H1 (cell line): Measurements from ENCODE around the gene DYTN. TPM values are rescaled to one million over a fixed set of nuclear protein-coding genes. Genes with fewer than 3 reads are reported as not detected.

Experiments used
- CTCF ChIA-PET: fragments of 300-600 bp; sonication (Branson Sonifier 250); formaldehyde crosslinking; loops from one replicate; lab custom pipeline; 2021; ENCODE audit not compliant: partially characterized antibody; lab: Charles Lee
- POLR2A ChIA-PET: fragments of 300-600 bp; sonication (Branson Sonifier 250); formaldehyde crosslinking; loops from one replicate; lab custom pipeline; 2021; ENCODE audit warnings: inconsistent platforms; ENCODE audit not compliant: partially characterized antibody; lab: Charles Lee
- DNase-seq, 2 experiments: peaks; one replicate each; pipeline versions ENCODE4 v3.0.0 to v3.0.0-alpha.2; 2010 to 2022; ENCODE audit warnings: low spot score in 2 of 2, low read depth in 1 of 2, mixed read lengths in 1 of 2
- FAIRE-seq: peaks from 2 replicates; lab custom pipeline; 2011; peaks lifted over from hg19 to GRCh38; lab: Jason Lieb, UNC
- H2AFZ ChIP-seq: 2 replicates; pipeline ENCODE4 v1.8.1; 2012; ENCODE audit warnings: low read length, inconsistent platforms
- H2AK5ac ChIP-seq: 2 replicates; pipeline ENCODE4 v1.6.1; 2013; ENCODE audit warnings: low read depth, low read length
- H2BK120ac ChIP-seq: replicated peaks from 2 replicates; pipeline ENCODE3; 2013; ENCODE audit warnings: low read depth, low read length, inconsistent platforms
- H2BK12ac ChIP-seq: 2 replicates; pipeline ENCODE4 v1.6.1; 2013; ENCODE audit warnings: low read depth, low read length
- H2BK15ac ChIP-seq: 2 replicates; pipeline ENCODE4 v1.6.1; 2013; ENCODE audit warnings: low read length
- H2BK20ac ChIP-seq: 2 replicates; pipeline ENCODE4 v1.6.1; 2013; ENCODE audit warnings: low read length
- H2BK5ac ChIP-seq: 2 replicates; pipeline ENCODE4 v1.6.1; 2013; ENCODE audit warnings: low read depth, low read length
- H3K14ac ChIP-seq: 2 replicates; pipeline ENCODE4 v1.6.1; 2013; ENCODE audit warnings: inconsistent platforms; ENCODE audit not compliant: insufficient read length
- H3K18ac ChIP-seq: 2 replicates; pipeline ENCODE4 v1.6.1; 2013; ENCODE audit warnings: low read length; ENCODE audit errors: extremely low read depth
- H3K23ac ChIP-seq: 2 replicates; pipeline ENCODE4 v1.6.1; 2013; ENCODE audit warnings: inconsistent platforms; ENCODE audit not compliant: insufficient read length
- H3K23me2 ChIP-seq: 2 replicates; pipeline ENCODE4 v1.6.1; 2013; ENCODE audit warnings: low read depth, low read length
- H3K27ac ChIP-seq: 2 replicates; pipeline ENCODE4 v1.6.1; 2011; ENCODE audit warnings: low read depth, low read length, inconsistent platforms
- H3K27me3 ChIP-seq, 4 experiments: replicated peaks in 1 of 4; 1 replicate in 1 of 4; 2 replicates in 3 of 4; pipeline versions ENCODE4 v1.6.1 to v1.8.1; 2011 to 2013; ENCODE audit warnings: low read length in 3 of 4, mild to moderate bottlenecking in 3 of 4, inconsistent platforms in 2 of 4, mixed read lengths in 2 of 4, moderate library complexity in 1 of 4; ENCODE audit not compliant: control insufficient read depth in 3 of 4, insufficient read depth in 3 of 4; ENCODE audit errors: extremely low read depth in 1 of 4
- H3K36me3 ChIP-seq, 4 experiments: 2 replicates each; pipeline versions ENCODE4 v1.6.1 to v1.8.1; 2011 to 2013; ENCODE audit warnings: mild to moderate bottlenecking in 4 of 4, low read length in 3 of 4, moderate library complexity in 2 of 4, control low read depth in 1 of 4, inconsistent platforms in 1 of 4; ENCODE audit not compliant: insufficient read depth in 4 of 4, control insufficient read depth in 2 of 4
- H3K4ac ChIP-seq: replicated peaks from 2 replicates; pipeline ENCODE3; 2013; ENCODE audit warnings: low read length, low read depth, mixed read lengths, inconsistent platforms; ENCODE audit not compliant: insufficient read length
- H3K4me1 ChIP-seq, 4 experiments: replicated peaks in 1 of 4; 1 replicate in 1 of 4; 2 replicates in 3 of 4; pipeline versions ENCODE4 v1.6.1 to v1.8.1; 2011 to 2013; ENCODE audit warnings: low read length in 3 of 4, inconsistent platforms in 2 of 4, mixed read lengths in 1 of 4; ENCODE audit not compliant: insufficient read depth in 4 of 4, control insufficient read depth in 3 of 4
- H3K4me2 ChIP-seq, 2 experiments: 2 replicates each; pipeline versions ENCODE4 v1.6.1 to v1.8.1; 2011 to 2013; ENCODE audit warnings: low read depth in 2 of 2, low read length in 2 of 2, control low read depth in 1 of 2, inconsistent platforms in 1 of 2, mild to moderate bottlenecking in 1 of 2; ENCODE audit not compliant: insufficient read depth in 1 of 2
- H3K4me3 ChIP-seq, 4 experiments: fragments of 200-600, 300-600 bp in 1 of 4; sonication (generic), shearing (Covaris generic), sonication (Bioruptor Twin) in 1 of 4; 2 replicates each; pipeline versions ENCODE4 v1.5.1 to v1.8.1; 2011 to 2016; ENCODE audit warnings: low read length in 4 of 4, low read depth in 3 of 4, control low read depth in 2 of 4, inconsistent platforms in 2 of 4, mild to moderate bottlenecking in 2 of 4, mixed read lengths in 1 of 4, moderate library complexity in 1 of 4; ENCODE audit not compliant: insufficient read depth in 2 of 4; ENCODE audit errors: extremely low read depth in 1 of 4
- H3K56ac ChIP-seq: replicated peaks from 2 replicates; pipeline ENCODE3; 2013; ENCODE audit warnings: low read depth, mild to moderate bottlenecking, mixed read lengths, low read length, inconsistent platforms; ENCODE audit not compliant: insufficient read length
- H3K79me1 ChIP-seq: 2 replicates; pipeline ENCODE4 v1.6.1; 2013; ENCODE audit warnings: low read depth, low read length, control low read depth
- H3K79me2 ChIP-seq, 2 experiments: 2 replicates each; pipeline versions ENCODE4 v1.6.1 to v1.8.1; 2012 to 2013; ENCODE audit warnings: low read length in 2 of 2, mild to moderate bottlenecking in 2 of 2, inconsistent platforms in 1 of 2; ENCODE audit not compliant: insufficient read depth in 2 of 2, control insufficient read depth in 1 of 2
- H3K9ac ChIP-seq, 4 experiments: replicated peaks in 1 of 4; 1 replicate in 1 of 4; 2 replicates in 3 of 4; pipeline versions ENCODE4 v1.6.1 to v1.8.1; 2011 to 2013; ENCODE audit warnings: low read depth in 3 of 4, low read length in 3 of 4, control low read depth in 2 of 4, mild to moderate bottlenecking in 2 of 4, moderate library complexity in 2 of 4, inconsistent platforms in 1 of 4; ENCODE audit errors: extremely low read depth in 1 of 4
- H3K9me3 ChIP-seq, 2 experiments: 2 replicates each; pipeline versions ENCODE4 v1.6.1 to v1.8.1; 2012 to 2013; ENCODE audit warnings: mild to moderate bottlenecking in 2 of 2, moderate library complexity in 2 of 2, control low read depth in 1 of 2, inconsistent platforms in 1 of 2, low read depth in 1 of 2, low read length in 1 of 2, mixed read lengths in 1 of 2; ENCODE audit not compliant: insufficient read depth in 2 of 2
- H4K20me1 ChIP-seq, 2 experiments: replicated peaks in 1 of 2; 2 replicates each; pipeline versions ENCODE3 to v1.8.1; 2011 to 2013; ENCODE audit warnings: inconsistent platforms in 2 of 2, low read length in 2 of 2, mild to moderate bottlenecking in 1 of 2; ENCODE audit not compliant: insufficient read depth in 2 of 2, control insufficient read depth in 1 of 2
- H4K5ac ChIP-seq: 2 replicates; pipeline ENCODE4 v1.6.1; 2013; ENCODE audit warnings: low read length, low read depth, mixed read lengths, inconsistent platforms; ENCODE audit not compliant: insufficient read length
- H4K8ac ChIP-seq: 2 replicates; pipeline ENCODE4 v1.8.0; 2013; ENCODE audit warnings: mild to moderate bottlenecking, moderate library complexity, low read length, inconsistent platforms; ENCODE audit not compliant: insufficient read depth; ENCODE audit errors: extremely low read depth
- H4K91ac ChIP-seq: replicated peaks from 2 replicates; pipeline ENCODE3; 2013; ENCODE audit warnings: low read length, mixed read lengths, inconsistent platforms; ENCODE audit not compliant: insufficient read length
- ASH2L ChIP-seq: fragments of 200-600, 300-600 bp; sonication (generic); IDR thresholded peaks from one replicate; pipeline ENCODE4 v1.7.1; 2017; ENCODE audit warnings: low read length
- BACH1 ChIP-seq: IDR thresholded peaks from 2 replicates; pipeline ENCODE4 v1.6.1; 2012; ENCODE audit warnings: low read length, improper control_type of control experiment
- CBX8 ChIP-seq: fragments of 300-800, 300-1000 bp; sonication (generic); IDR thresholded peaks from 2 replicates; pipeline ENCODE4 v1.7.1; 2016; ENCODE audit warnings: low read depth, low read length, borderline replicate concordance
- CHD1 ChIP-seq: IDR thresholded peaks from 2 replicates; pipeline ENCODE4 v1.6.1; 2012; ENCODE audit warnings: low read depth, low read length, improper control_type of control experiment
- CREB1 ChIP-seq: IDR thresholded peaks from 2 replicates; pipeline ENCODE4 v1.6.1; 2012; ENCODE audit warnings: inconsistent platforms
- EGR1 ChIP-seq: IDR thresholded peaks from 2 replicates; pipeline ENCODE4 v1.6.1; 2011; ENCODE audit warnings: low read depth, low read length, borderline replicate concordance
- HDAC6 ChIP-seq: IDR thresholded peaks from one replicate; pipeline ENCODE4 v1.7.1; 2012; ENCODE audit warnings: low read depth, mild to moderate bottlenecking, inconsistent platforms, low read length, moderate library complexity
- JUN ChIP-seq: IDR thresholded peaks from 2 replicates; pipeline ENCODE4 v1.6.1; 2011; ENCODE audit warnings: low read depth, mild to moderate bottlenecking, improper control_type of control experiment, low read length
- PHF8 ChIP-seq: fragments of 200-600 bp; sonication (generic); conservative IDR thresholded peaks from 2 replicates; pipeline ENCODE4 v1.7.1; 2012; ENCODE audit warnings: low read depth, mild to moderate bottlenecking, inconsistent platforms, low read length, moderate library complexity
- POU5F1 ChIP-seq: IDR thresholded peaks from 2 replicates; pipeline ENCODE4 v1.6.1; 2011; ENCODE audit warnings: low read depth, mild to moderate bottlenecking, low read length, moderate library complexity
- RAD21 ChIP-seq, 2 experiments: IDR thresholded peaks in 1 of 2; conservative IDR thresholded peaks in 1 of 2; 2 replicates each; pipeline ENCODE4 v1.6.1; 2011; ENCODE audit warnings: low read depth in 2 of 2, low read length in 2 of 2, improper control_type of control experiment in 1 of 2, inconsistent platforms in 1 of 2, mild to moderate bottlenecking in 1 of 2, moderate library complexity in 1 of 2
- RXRA ChIP-seq: IDR thresholded peaks from 2 replicates; pipeline ENCODE4 v1.6.1; 2011; ENCODE audit warnings: low read depth, mild to moderate bottlenecking, low read length, moderate library complexity; ENCODE audit not compliant: insufficient read depth
- SUZ12 ChIP-seq: fragments of 200-600 bp; sonication (generic); IDR thresholded peaks from 2 replicates; pipeline ENCODE4 v1.6.1; 2012; ENCODE audit warnings: mild to moderate bottlenecking, inconsistent platforms, low read length, moderate library complexity, mixed read lengths
- TAF1 ChIP-seq: IDR thresholded peaks from 2 replicates; pipeline ENCODE4 v1.6.1; 2011; ENCODE audit warnings: mild to moderate bottlenecking, low read depth, low read length
- ZNF274 ChIP-seq: IDR thresholded peaks from 2 replicates; pipeline ENCODE4 v1.7.0; 2012; ENCODE audit warnings: low read length, borderline replicate concordance; ENCODE audit errors: extremely low read depth
- WGBS, 2 experiments: shearing (Covaris generic) in 1 of 2; methylation state at CpG; one replicate each; pipeline versions ENCODE4 v1.1.6 to v1.1.7; 2013 to 2015; ENCODE audit warnings: low lambda C conversion rate in 2 of 2, mixed read lengths in 2 of 2, inconsistent platforms in 1 of 2, low coverage in 1 of 2, missing lambda C conversion rate in 1 of 2; ENCODE audit not compliant: insufficient replicate concordance in 2 of 2, insufficient coverage in 1 of 2, insufficient read length in 1 of 2; ENCODE audit errors: extremely low coverage in 1 of 2, missing lambda C conversion rate in 1 of 2; 5-methylcytosine and 5-hydroxymethylcytosine counted together
- polyA plus RNA-seq, 7 experiments: library from polyadenylated mRNA; depleted of rRNA in 3 of 7; stranded (reverse) in 5 of 7; unstranded in 2 of 7; fragments of >200 nt in 5 of 7; fragments of 200-250 nt in 2 of 7; gene quantifications; 1 replicate in 5 of 7; 2 replicates in 1 of 7; 4 replicates in 1 of 7; pipeline versions ENCODE4 v1.2.1 to v1.2.3, GENCODE V29; 2011 to 2013; ENCODE audit warnings: missing spikeins in 2 of 7, mixed read lengths in 2 of 7
- total RNA-seq: library from RNA; stranded (reverse); fragmentation: NEBNext Ultra II Directional; extraction: Animal tissue kit (Norgen Biotek cat#: 25700); gene quantifications from 2 replicates; pipeline ENCODE4 v1.2.1, GENCODE V29; 2021
- TF ChIP-seq, protein P1 (sequence below): IDR thresholded peaks from 2 replicates; pipeline ENCODE4 v1.6.1; 2012; ENCODE audit warnings: inconsistent platforms

DYTN gene
- total and polyA plus RNA-seq, 2 of the 8 experiments (the other 6 are each of a cell fraction or from before 2014, with no cell fraction given), result not detected

GRCh38 chr2:206665251-206665650 lies 52.9 kb downstream of the DYTN start:
- DNase-seq, result no peak
- WGBS, 2 experiments, result 91% methylated on average over 3 of the region's 3 CpGs; no CpG with 5 or more reads in 1 of the 2 experiments
- TF ChIP-seq POU5F1 (no peak), PHF8 (no peak), JUN (no peak), SUZ12 (no peak), CREB1 (no peak), CHD1 (no peak), RAD21 (IDR thresholded peaks at IDR 0.05 in 1 of 2, conservative IDR thresholded peaks at IDR 0.05 in 1 of 2; ENCODE audit: low read depth in 2 of 2, low read length in 2 of 2) (no peak), ZNF274 (no peak), TAF1 (no peak), ASH2L (no peak), EGR1 (no peak), CBX8 (no peak), BACH1 (no peak), HDAC6 (no peak), RXRA (no peak)
- TF ChIP-seq, protein P1, sequence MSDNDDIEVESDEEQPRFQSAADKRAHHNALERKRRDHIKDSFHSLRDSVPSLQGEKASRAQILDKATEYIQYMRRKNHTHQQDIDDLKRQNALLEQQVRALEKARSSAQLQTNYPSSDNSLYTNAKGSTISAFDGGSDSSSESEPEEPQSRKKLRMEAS, result no peak

More at GRCh38 chr2:206665251-206665650, 52.9 kb downstream of the DYTN start:
- Histone ChIP-seq H2AFZ (no peak overlapping the region), H2AK5ac (no peak overlapping the region), H3K4ac (no peak overlapping the region), H3K56ac (no peak overlapping the region), H3K4me1 (no peaks in the 10 kb centered on the region), H3K79me1 (no peaks in the 10 kb centered on the region), H2BK120ac (no peak overlapping the region), H3K4me2 (no peak overlapping the region), H3K18ac (no peak overlapping the region), H4K20me1 (no peaks in the 10 kb centered on the region), H3K23me2 (no peaks in the 10 kb centered on the region; the same call in 1 of the 2 replicates), H3K27me3 (no peaks in the 10 kb centered on the region), H4K8ac (no peak overlapping the region), H4K91ac (no peak overlapping the region), H3K4me3 (no peak overlapping the region), H2BK12ac (no peak overlapping the region), H3K9me3 (no peaks in the 10 kb centered on the region), H3K36me3 (no peaks in the 10 kb centered on the region), H3K9ac (no peak overlapping the region), H2BK5ac (no peak overlapping the region), H4K5ac (no peak overlapping the region), H2BK20ac (no peak overlapping the region), H3K27ac (no peak overlapping the region), H3K79me2 (no peaks in the 10 kb centered on the region), H3K23ac (no peak overlapping the region), H2BK15ac (no peak overlapping the region), H3K14ac (no peak overlapping the region)
- no peak for FAIRE-seq
- POLR2A ChIA-PET, result no interaction called here
- CTCF ChIA-PET, result interaction anchor here (1.7 kb wide), 1 partner anchor 106 kb away, joined by 3 read pairs; no protein-coding TSS in a partner anchor
